Measurements from ENCODE around the gene TMEM106C. TPM values are rescaled to one million over a fixed set of nuclear protein-coding genes. Genes with fewer than 3 reads are reported as not detected.

The TMEM106C gene
- total and polyA plus RNA-seq, 2 of the 13 experiments (the other 11 are each of a cell fraction or from before 2014, with no cell fraction given): 132 to 192 TPM

DNA sequence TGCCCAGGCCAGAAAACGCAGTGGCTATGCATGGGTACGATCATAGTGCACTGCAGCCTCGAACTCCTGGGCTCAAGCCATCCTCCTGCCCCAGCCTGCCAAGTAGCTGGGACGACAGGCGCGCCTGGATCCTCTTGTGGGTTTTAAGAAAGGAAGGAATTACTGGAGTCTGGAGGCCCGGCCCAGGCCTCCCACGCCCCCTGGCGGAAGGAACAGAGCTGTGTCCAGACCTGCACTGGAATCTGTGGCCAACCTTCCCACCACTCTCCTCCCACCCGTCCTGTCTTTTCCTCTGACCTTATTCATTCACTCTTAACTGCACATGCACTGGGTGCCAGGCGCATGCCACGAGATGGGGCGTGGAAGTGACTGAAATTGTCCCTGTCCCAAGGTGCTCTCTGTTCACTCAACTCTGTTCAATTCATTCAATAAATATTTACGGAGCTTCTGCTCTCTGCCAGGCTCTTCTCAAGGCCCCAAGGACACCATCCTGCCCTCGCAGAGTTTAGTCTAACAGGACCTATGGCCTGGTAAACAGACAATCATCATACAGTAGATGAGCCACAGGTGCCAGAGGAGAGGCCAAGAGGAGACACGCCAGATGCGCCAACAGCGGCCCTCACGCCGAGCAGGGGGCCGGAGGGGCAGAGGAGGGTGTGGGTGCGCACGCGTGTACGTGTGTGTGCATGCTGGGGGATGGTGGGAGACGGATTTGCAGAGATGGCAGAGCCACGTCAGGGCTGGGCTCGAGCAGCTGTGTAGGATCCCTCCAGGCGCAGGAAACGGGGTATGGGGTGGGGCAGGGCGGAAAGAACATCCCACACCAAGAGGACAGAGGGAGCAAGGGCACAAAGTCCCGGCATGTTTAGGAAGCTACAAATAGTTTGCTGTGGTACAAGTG lies 13.7 kb upstream of the TMEM106C start (continued):
- no peak for TF ChIP-seq SP140L (CRISPR knock-in tag; IDR thresholded peaks at IDR 0.05; ENCODE audit: borderline replicate concordance)
- TF ChIP-seq ZNF598 (CRISPR knock-in tag; IDR thresholded peaks at IDR 0.05; ENCODE audit: borderline replicate concordance): 0 out of 2 replicates have a peak, but pooled peaks have one; percentile 72
- TF ChIP-seq MZF1 (CRISPR knock-in tag; IDR thresholded peaks at IDR 0.05; ENCODE audit: borderline replicate concordance): no peak
- TF ChIP-seq, protein P1, sequence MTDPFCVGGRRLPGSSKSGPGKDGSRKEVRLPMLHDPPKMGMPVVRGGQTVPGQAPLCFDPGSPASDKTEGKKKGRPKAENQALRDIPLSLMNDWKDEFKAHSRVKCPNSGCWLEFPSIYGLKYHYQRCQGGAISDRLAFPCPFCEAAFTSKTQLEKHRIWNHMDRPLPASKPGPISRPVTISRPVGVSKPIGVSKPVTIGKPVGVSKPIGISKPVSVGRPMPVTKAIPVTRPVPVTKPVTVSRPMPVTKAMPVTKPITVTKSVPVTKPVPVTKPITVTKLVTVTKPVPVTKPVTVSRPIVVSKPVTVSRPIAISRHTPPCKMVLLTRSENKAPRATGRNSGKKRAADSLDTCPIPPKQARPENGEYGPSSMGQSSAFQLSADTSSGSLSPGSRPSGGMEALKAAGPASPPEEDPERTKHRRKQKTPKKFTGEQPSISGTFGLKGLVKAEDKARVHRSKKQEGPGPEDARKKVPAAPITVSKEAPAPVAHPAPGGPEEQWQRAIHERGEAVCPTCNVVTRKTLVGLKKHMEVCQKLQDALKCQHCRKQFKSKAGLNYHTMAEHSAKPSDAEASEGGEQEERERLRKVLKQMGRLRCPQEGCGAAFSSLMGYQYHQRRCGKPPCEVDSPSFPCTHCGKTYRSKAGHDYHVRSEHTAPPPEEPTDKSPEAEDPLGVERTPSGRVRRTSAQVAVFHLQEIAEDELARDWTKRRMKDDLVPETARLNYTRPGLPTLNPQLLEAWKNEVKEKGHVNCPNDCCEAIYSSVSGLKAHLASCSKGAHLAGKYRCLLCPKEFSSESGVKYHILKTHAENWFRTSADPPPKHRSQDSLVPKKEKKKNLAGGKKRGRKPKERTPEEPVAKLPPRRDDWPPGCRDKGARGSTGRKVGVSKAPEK (CRISPR knock-in tag; IDR thresholded peaks at IDR 0.05; ENCODE audit: borderline replicate concordance): peak; percentile 35; the same call in 1 of the 2 replicates
- peak; percentile 44; the same call in 1 of the 2 replicates for TF ChIP-seq ZNF160 (CRISPR knock-in tag; IDR thresholded peaks at IDR 0.05)
- TF ChIP-seq, protein P2, sequence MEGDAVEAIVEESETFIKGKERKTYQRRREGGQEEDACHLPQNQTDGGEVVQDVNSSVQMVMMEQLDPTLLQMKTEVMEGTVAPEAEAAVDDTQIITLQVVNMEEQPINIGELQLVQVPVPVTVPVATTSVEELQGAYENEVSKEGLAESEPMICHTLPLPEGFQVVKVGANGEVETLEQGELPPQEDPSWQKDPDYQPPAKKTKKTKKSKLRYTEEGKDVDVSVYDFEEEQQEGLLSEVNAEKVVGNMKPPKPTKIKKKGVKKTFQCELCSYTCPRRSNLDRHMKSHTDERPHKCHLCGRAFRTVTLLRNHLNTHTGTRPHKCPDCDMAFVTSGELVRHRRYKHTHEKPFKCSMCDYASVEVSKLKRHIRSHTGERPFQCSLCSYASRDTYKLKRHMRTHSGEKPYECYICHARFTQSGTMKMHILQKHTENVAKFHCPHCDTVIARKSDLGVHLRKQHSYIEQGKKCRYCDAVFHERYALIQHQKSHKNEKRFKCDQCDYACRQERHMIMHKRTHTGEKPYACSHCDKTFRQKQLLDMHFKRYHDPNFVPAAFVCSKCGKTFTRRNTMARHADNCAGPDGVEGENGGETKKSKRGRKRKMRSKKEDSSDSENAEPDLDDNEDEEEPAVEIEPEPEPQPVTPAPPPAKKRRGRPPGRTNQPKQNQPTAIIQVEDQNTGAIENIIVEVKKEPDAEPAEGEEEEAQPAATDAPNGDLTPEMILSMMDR (CRISPR knock-in tag; IDR thresholded peaks at IDR 0.05): peak; percentile 89
- no peak for TF ChIP-seq CBX1 (IDR thresholded peaks at IDR 0.05; ENCODE audit: low read depth)
- TF ChIP-seq NRL (CRISPR knock-in tag; IDR thresholded peaks at IDR 0.05; ENCODE audit: borderline replicate concordance): no peak
- TF ChIP-seq ZFP36L1 (CRISPR knock-in tag; IDR thresholded peaks at IDR 0.05): no peak
- TF ChIP-seq NAIF1 (CRISPR knock-in tag; IDR thresholded peaks at IDR 0.05; ENCODE audit: borderline replicate concordance): peak; percentile 38; the same call in 1 of the 2 replicates
- TF ChIP-seq ZNF335 (CRISPR knock-in tag; IDR thresholded peaks at IDR 0.05): no peak
- TF ChIP-seq, protein P3, sequence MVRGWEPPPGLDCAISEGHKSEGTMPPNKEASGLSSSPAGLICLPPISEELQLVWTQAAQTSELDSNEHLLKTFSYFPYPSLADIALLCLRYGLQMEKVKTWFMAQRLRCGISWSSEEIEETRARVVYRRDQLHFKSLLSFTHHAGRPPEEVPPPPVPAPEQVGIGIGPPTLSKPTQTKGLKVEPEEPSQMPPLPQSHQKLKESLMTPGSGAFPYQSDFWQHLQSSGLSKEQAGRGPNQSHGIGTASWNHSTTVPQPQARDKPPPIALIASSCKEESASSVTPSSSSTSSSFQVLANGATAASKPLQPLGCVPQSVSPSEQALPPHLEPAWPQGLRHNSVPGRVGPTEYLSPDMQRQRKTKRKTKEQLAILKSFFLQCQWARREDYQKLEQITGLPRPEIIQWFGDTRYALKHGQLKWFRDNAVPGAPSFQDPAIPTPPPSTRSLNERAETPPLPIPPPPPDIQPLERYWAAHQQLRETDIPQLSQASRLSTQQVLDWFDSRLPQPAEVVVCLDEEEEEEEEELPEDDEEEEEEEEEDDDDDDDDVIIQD (CRISPR knock-in tag; IDR thresholded peaks at IDR 0.05; ENCODE audit: low read depth): no peak; the same call in 1 of the 2 replicates
- TF ChIP-seq SYNCRIP (IDR thresholded peaks at IDR 0.05; ENCODE audit: insufficient read depth, low read depth, low read length): no peak
- TF ChIP-seq ZNF709 (CRISPR knock-in tag; IDR thresholded peaks at IDR 0.05): no peak
- TF ChIP-seq ZFAT (CRISPR knock-in tag; conservative IDR thresholded peaks at IDR 0.05): no peak
- TF ChIP-seq, protein P4, sequence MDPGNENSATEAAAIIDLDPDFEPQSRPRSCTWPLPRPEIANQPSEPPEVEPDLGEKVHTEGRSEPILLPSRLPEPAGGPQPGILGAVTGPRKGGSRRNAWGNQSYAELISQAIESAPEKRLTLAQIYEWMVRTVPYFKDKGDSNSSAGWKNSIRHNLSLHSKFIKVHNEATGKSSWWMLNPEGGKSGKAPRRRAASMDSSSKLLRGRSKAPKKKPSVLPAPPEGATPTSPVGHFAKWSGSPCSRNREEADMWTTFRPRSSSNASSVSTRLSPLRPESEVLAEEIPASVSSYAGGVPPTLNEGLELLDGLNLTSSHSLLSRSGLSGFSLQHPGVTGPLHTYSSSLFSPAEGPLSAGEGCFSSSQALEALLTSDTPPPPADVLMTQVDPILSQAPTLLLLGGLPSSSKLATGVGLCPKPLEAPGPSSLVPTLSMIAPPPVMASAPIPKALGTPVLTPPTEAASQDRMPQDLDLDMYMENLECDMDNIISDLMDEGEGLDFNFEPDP (CRISPR knock-in tag; conservative IDR thresholded peaks at IDR 0.05): no peak
- no peak for TF ChIP-seq RBFOX2 (IDR thresholded peaks at IDR 0.05; ENCODE audit: low read depth, low read length)
- TF ChIP-seq GABPB1 (CRISPR knock-in tag; IDR thresholded peaks at IDR 0.05): peak; percentile 43
- 0 out of 2 replicates have a peak, but pooled peaks have one; percentile 63 for TF ChIP-seq ZNF878 (CRISPR knock-in tag; IDR thresholded peaks at IDR 0.05)
- no peak for TF ChIP-seq REXO4 (CRISPR knock-in tag; IDR thresholded peaks at IDR 0.05; ENCODE audit: borderline replicate concordance)

All from HepG2 (cell line).